Astrocyte of the cerebellum (primary cell): ENCODE data around the gene NDUFV1.

Experiments used
- DNase-seq: peaks from one replicate; pipeline ENCODE4 v3.0.0-alpha.2; 2011; ENCODE audit warnings: low read depth
- H3K4me3 ChIP-seq: 2 replicates; pipeline ENCODE4 v1.5.1; 2011; ENCODE audit warnings: mild to moderate bottlenecking, low read depth, low read length, moderate library complexity
- CTCF ChIP-seq: IDR thresholded peaks from 2 replicates; pipeline ENCODE4 v1.5.1; 2012; ENCODE audit warnings: low read length, low read depth, moderate library complexity, mild to moderate bottlenecking; ENCODE audit errors: missing control alignments
- in situ Hi-C: cut with HindIII; loops from 2 replicates; pipeline ENCODE4 v1.10.0; 2017; ENCODE audit warnings: low sequenced_read_pairs

The NDUFV1 gene

GRCh38 chr11:67612751-67613150 lies 6.0 kb downstream of the NDUFV1 start:
- no peak for TF ChIP-seq CTCF
- in situ Hi-C loops, result no loop called here
- no peak overlapping the region for H3K4me3 ChIP-seq
- DNase-seq, result no peak

GRCh38 chr11:67613313-67613959 lies 6.7 kb downstream of the NDUFV1 start:
- no peak overlapping the region for H3K4me3 ChIP-seq
- no peak for DNase-seq
- TF ChIP-seq CTCF, result no peak
- in situ Hi-C loops, result no loop called here

GRCh38 chr11:67613960-67614715 lies 7.4 kb downstream of the NDUFV1 start:
- no peak overlapping the region for H3K4me3 ChIP-seq
- peak; percentile 74 for TF ChIP-seq CTCF
- in situ Hi-C loops, result no loop called here
- no peak for DNase-seq

- H3K4me3 ChIP-seq, result no peak overlapping the region
- no peak for DNase-seq
- in situ Hi-C loops, result no loop called here
- peak; percentile 46 for TF ChIP-seq CTCF
Measured at GRCh38 chr11:67614730-67615714, 8.3 kb downstream of the NDUFV1 start.

- H3K4me3 ChIP-seq, result no peak overlapping the region
- no peak for TF ChIP-seq CTCF
- in situ Hi-C loops, result no loop called here
- DNase-seq, result no peak
Measured at GRCh38 chr11:67615728-67616430, 9.1 kb downstream of the NDUFV1 start.
